SK-N-SH (cell line): ENCODE measurements around the gene THBD. TPM values are rescaled to one million over a fixed set of nuclear protein-coding genes. Genes with fewer than 3 reads are reported as not detected.

Source experiments
- CTCF ChIA-PET: fragments of 300-600, 350-600 bp; formaldehyde crosslinking; extraction: SDS; loops from one replicate; lab custom pipeline; 2021; lab: Yijun Ruan, JAX
- POLR2A ChIA-PET: fragments of 350-600 bp; sonication (Branson Sonifier 250); formaldehyde crosslinking; extraction: SDS; loops from one replicate; lab custom pipeline; 2020; ENCODE audit warnings: antibody characterized with exemption, inconsistent platforms; lab: Yijun Ruan, JAX
- DNase-seq: peaks from one replicate; pipeline ENCODE4 v3.0.0; 2012
- H2AFZ ChIP-seq: fragments of 200-600 bp; sonication (generic); 2 replicates; pipeline ENCODE4 v1.8.1; 2016; ENCODE audit warnings: antibody characterized with exemption, mild to moderate bottlenecking, low read depth
- H3F3A ChIP-seq: fragments of 200-600 bp; sonication (generic); replicated peaks from 2 replicates; pipeline ENCODE3; 2016; ENCODE audit warnings: antibody characterized with exemption, mild to moderate bottlenecking; ENCODE audit not compliant: insufficient read depth
- H3K27ac ChIP-seq, 2 experiments: fragments of 200-500 bp in 1 of 2; fragments of 200-600 bp in 1 of 2; sonication (Bioruptor generic) in 1 of 2; sonication (generic), shearing (Covaris generic) in 1 of 2; 2 replicates each; pipeline versions ENCODE4 v1.5.1 to v1.6.1; 2014 to 2016; ENCODE audit warnings: low read depth in 2 of 2, inconsistent platforms in 1 of 2, low read length in 1 of 2, mild to moderate bottlenecking in 1 of 2, mixed read lengths in 1 of 2
- H3K27me3 ChIP-seq: fragments of 200-600 bp; sonication (generic), shearing (Covaris generic); 2 replicates; pipeline ENCODE4 v1.6.1; 2016; ENCODE audit warnings: mixed run types; ENCODE audit not compliant: insufficient read depth
- H3K36me3 ChIP-seq, 2 experiments: fragments of 200-500 bp in 1 of 2; fragments of 200-600 bp in 1 of 2; sonication (Bioruptor generic) in 1 of 2; sonication (generic) in 1 of 2; replicated peaks in 1 of 2; 2 replicates each; pipeline versions ENCODE3 to v1.5.1; 2014 to 2016; ENCODE audit warnings: low read length in 1 of 2, mild to moderate bottlenecking in 1 of 2; ENCODE audit not compliant: insufficient read depth in 2 of 2, control insufficient read depth in 1 of 2
- H3K4me1 ChIP-seq, 2 experiments: fragments of 200-500 bp in 1 of 2; fragments of 200-600 bp in 1 of 2; sonication (Bioruptor generic) in 1 of 2; sonication (generic), shearing (Covaris generic) in 1 of 2; 2 replicates each; pipeline versions ENCODE4 v1.5.1 to v1.6.1; 2014 to 2016; ENCODE audit warnings: low read depth in 1 of 2, low read length in 1 of 2, mixed run types in 1 of 2; ENCODE audit not compliant: insufficient read depth in 2 of 2, control insufficient read depth in 1 of 2
- H3K4me2 ChIP-seq: fragments of 200-600 bp; sonication (generic), shearing (Covaris generic); 2 replicates; pipeline ENCODE4 v1.6.1; 2017; ENCODE audit warnings: mixed run types
- H3K4me3 ChIP-seq, 2 experiments: fragments of 200-500 bp in 1 of 2; fragments of 200-600 bp in 1 of 2; sonication (Bioruptor generic) in 1 of 2; sonication (generic), shearing (Covaris generic) in 1 of 2; 2 replicates each; pipeline versions ENCODE4 v1.5.1 to v1.8.1; 2014 to 2016; ENCODE audit warnings: low read depth in 2 of 2, inconsistent platforms in 1 of 2, low read length in 1 of 2, mild to moderate bottlenecking in 1 of 2, mixed read lengths in 1 of 2, moderate library complexity in 1 of 2
- H3K79me2 ChIP-seq: fragments of 200-600 bp; sonication (generic); 2 replicates; pipeline ENCODE4 v1.8.1; 2017; ENCODE audit warnings: mild to moderate bottlenecking; ENCODE audit not compliant: insufficient read depth
- H3K9ac ChIP-seq: fragments of 200-600 bp; sonication (generic); 2 replicates; pipeline ENCODE4 v1.6.1; 2017; ENCODE audit warnings: mixed run types
- H3K9me2 ChIP-seq: fragments of 200-600 bp; sonication (generic); 2 replicates; pipeline ENCODE4 v1.6.1; 2017; ENCODE audit warnings: mixed run types
- H3K9me3 ChIP-seq: fragments of 200-600 bp; sonication (generic); 2 replicates; pipeline ENCODE4 v1.6.1; 2017; ENCODE audit warnings: mixed run types, mild to moderate bottlenecking, moderate library complexity
- H4K20me1 ChIP-seq: fragments of 200-600 bp; sonication (generic); 2 replicates; pipeline ENCODE4 v1.6.1; 2017; ENCODE audit warnings: mild to moderate bottlenecking, mixed run types; ENCODE audit not compliant: insufficient read depth
- CTCF ChIP-seq: fragments of 200-600 bp; sonication (generic); IDR thresholded peaks from 2 replicates; pipeline ENCODE4 v1.6.1; 2017; ENCODE audit warnings: antibody characterized with exemption, mild to moderate bottlenecking, moderate library complexity
- ELF1 ChIP-seq: IDR thresholded peaks from 2 replicates; pipeline ENCODE4 v1.4.0; 2012
- EP300 ChIP-seq, 2 experiments: IDR thresholded peaks; 2 replicates each; pipeline versions ENCODE4 v1.4.0 to v1.6.1; 2012; ENCODE audit warnings: borderline replicate concordance in 1 of 2, low read depth in 1 of 2, low read length in 1 of 2
- FOSL2 ChIP-seq: IDR thresholded peaks from 2 replicates; pipeline ENCODE4 v1.4.0; 2012; ENCODE audit warnings: low read depth, mild to moderate bottlenecking, moderate library complexity, borderline replicate concordance
- FOXJ3 ChIP-seq: sonication (generic); formaldehyde crosslinking; IDR thresholded peaks from 2 replicates; pipeline ENCODE4 v1.5.1; 2020; ENCODE audit warnings: mild to moderate bottlenecking, missing genetic modification reagents
- FOXM1 ChIP-seq: IDR thresholded peaks from 2 replicates; pipeline ENCODE4 v1.4.0; 2012; ENCODE audit warnings: low read depth, mild to moderate bottlenecking
- GABPA ChIP-seq: IDR thresholded peaks from 2 replicates; pipeline ENCODE4 v1.4.0; 2012; ENCODE audit warnings: low read depth, mild to moderate bottlenecking
- IRF3 ChIP-seq: fragments of 150-350 bp; IDR thresholded peaks from 2 replicates; pipeline ENCODE4 v1.6.1; 2016; ENCODE audit warnings: mild to moderate bottlenecking, low read depth, low read length
- JUND ChIP-seq: IDR thresholded peaks from 2 replicates; pipeline ENCODE4 v1.4.0; 2012
- MEF2A ChIP-seq: IDR thresholded peaks from 2 replicates; pipeline ENCODE4 v1.4.0; 2012; ENCODE audit warnings: low read depth, borderline replicate concordance
- NRF1 ChIP-seq: IDR thresholded peaks from 2 replicates; pipeline ENCODE4 v1.6.1; 2012; ENCODE audit warnings: low read depth, mild to moderate bottlenecking, low read length
- RCOR1 ChIP-seq: fragments of 150-350 bp; IDR thresholded peaks from 2 replicates; pipeline ENCODE4 v1.6.1; 2017; ENCODE audit warnings: antibody characterized with exemption, low read length
- RFX5 ChIP-seq: IDR thresholded peaks from 2 replicates; pipeline ENCODE4 v1.6.1; 2012; ENCODE audit warnings: mild to moderate bottlenecking, improper control_type of control experiment, low read length
- SIN3A ChIP-seq: IDR thresholded peaks from 2 replicates; pipeline ENCODE4 v1.6.1; 2012; ENCODE audit warnings: low read depth, mild to moderate bottlenecking, low read length, moderate library complexity, borderline replicate concordance
- SMC3 ChIP-seq: IDR thresholded peaks from 2 replicates; pipeline ENCODE4 v1.6.1; 2012; ENCODE audit warnings: low read depth, low read length, improper control_type of control experiment
- TEAD4 ChIP-seq: IDR thresholded peaks from 2 replicates; pipeline ENCODE4 v1.4.0; 2012; ENCODE audit warnings: mild to moderate bottlenecking, borderline replicate concordance; ENCODE audit not compliant: insufficient read depth
- YY1 ChIP-seq: IDR thresholded peaks from 2 replicates; pipeline ENCODE4 v1.4.0; 2012; ENCODE audit warnings: low read depth, mild to moderate bottlenecking
- WGBS: methylation state at CpG from one replicate; pipeline ENCODE4 v1.1.6; 2017; ENCODE audit warnings: low lambda C conversion rate; 5-methylcytosine and 5-hydroxymethylcytosine counted together
- polyA plus RNA-seq, 3 experiments: library from polyadenylated mRNA; depleted of rRNA; stranded (reverse); fragments of >200 nt; gene quantifications; 2 replicates each; pipeline ENCODE4 v1.2.3, GENCODE V29; 2012
- TF ChIP-seq, protein P1 (sequence below): IDR thresholded peaks from 2 replicates; pipeline ENCODE4 v1.4.0; 2012; ENCODE audit warnings: low read depth
- TF ChIP-seq, protein P2 (sequence below): IDR thresholded peaks from 2 replicates; pipeline ENCODE4 v1.6.1; 2012; ENCODE audit warnings: mild to moderate bottlenecking, low read depth, low read length, moderate library complexity

THBD gene
- polyA plus RNA-seq, 1 of the 3 experiments (the other 2 are of a cell fraction) = 0.33 TPM

GRCh38 chr20:23097636-23098580 lies 48.4 kb upstream of the THBD start:
- Histone ChIP-seq H3K4me3 (no peak overlapping the region), H3K4me1 (no peaks in the 10 kb centered on the region), H3K27ac (no peak overlapping the region)
- 36% methylated on average over 15 of the region's 16 CpGs for WGBS
- CTCF ChIA-PET = no interaction called here
- TF ChIP-seq FOXJ3 (CRISPR knock-in tag) (no peak), IRF3 (no peak), ELF1 (no peak), RCOR1 (no peak), YY1 (no peak), CTCF (no peak), JUND (no peak), EP300 (IDR thresholded peaks at IDR 0.05; ENCODE audit: borderline replicate concordance in 1 of 2, low read depth in 1 of 2, low read length in 1 of 2) (no peak), TEAD4 (no peak), SMC3 (no peak), FOSL2 (no peak), FOXM1 (no peak), NRF1 (no peak), SIN3A (no peak), MEF2A (no peak), RFX5 (no peak), GABPA (no peak)
- TF ChIP-seq, protein P1, sequence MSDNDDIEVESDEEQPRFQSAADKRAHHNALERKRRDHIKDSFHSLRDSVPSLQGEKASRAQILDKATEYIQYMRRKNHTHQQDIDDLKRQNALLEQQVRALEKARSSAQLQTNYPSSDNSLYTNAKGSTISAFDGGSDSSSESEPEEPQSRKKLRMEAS = no peak
- TF ChIP-seq, protein P2, sequence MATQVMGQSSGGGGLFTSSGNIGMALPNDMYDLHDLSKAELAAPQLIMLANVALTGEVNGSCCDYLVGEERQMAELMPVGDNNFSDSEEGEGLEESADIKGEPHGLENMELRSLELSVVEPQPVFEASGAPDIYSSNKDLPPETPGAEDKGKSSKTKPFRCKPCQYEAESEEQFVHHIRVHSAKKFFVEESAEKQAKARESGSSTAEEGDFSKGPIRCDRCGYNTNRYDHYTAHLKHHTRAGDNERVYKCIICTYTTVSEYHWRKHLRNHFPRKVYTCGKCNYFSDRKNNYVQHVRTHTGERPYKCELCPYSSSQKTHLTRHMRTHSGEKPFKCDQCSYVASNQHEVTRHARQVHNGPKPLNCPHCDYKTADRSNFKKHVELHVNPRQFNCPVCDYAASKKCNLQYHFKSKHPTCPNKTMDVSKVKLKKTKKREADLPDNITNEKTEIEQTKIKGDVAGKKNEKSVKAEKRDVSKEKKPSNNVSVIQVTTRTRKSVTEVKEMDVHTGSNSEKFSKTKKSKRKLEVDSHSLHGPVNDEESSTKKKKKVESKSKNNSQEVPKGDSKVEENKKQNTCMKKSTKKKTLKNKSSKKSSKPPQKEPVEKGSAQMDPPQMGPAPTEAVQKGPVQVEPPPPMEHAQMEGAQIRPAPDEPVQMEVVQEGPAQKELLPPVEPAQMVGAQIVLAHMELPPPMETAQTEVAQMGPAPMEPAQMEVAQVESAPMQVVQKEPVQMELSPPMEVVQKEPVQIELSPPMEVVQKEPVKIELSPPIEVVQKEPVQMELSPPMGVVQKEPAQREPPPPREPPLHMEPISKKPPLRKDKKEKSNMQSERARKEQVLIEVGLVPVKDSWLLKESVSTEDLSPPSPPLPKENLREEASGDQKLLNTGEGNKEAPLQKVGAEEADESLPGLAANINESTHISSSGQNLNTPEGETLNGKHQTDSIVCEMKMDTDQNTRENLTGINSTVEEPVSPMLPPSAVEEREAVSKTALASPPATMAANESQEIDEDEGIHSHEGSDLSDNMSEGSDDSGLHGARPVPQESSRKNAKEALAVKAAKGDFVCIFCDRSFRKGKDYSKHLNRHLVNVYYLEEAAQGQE = no peak
- TF ChIP-seq, all 33 proteins: peak for 0
- H2AFZ ChIP-seq = no peak overlapping the region
- POLR2A ChIA-PET = no interaction called here
- H3K9me2 ChIP-seq = no peaks in the 10 kb centered on the region
- H3K79me2 ChIP-seq = no peaks in the 10 kb centered on the region
- DNase-seq = no peak
- H3K4me2 ChIP-seq = no peak overlapping the region
- no peaks in the 10 kb centered on the region for H3F3A ChIP-seq
- no peaks in the 10 kb centered on the region for H3K36me3 ChIP-seq
- no peaks in the 10 kb centered on the region for H4K20me1 ChIP-seq
- H3K27me3 ChIP-seq = peaks cover 53% of the 10 kb centered on the region
- no peak overlapping the region for H3K9ac ChIP-seq
- no peaks in the 10 kb centered on the region for H3K9me3 ChIP-seq
